Neural cell (in vitro differentiated cells): ENCODE data around the gene GRID1.

Source experiments
- EP300 ChIP-seq: fragments of 450-650 bp; conservative IDR thresholded peaks from 2 replicates; pipeline ENCODE4 v1.6.1; 2014; ENCODE audit warnings: antibody characterized with exemption, mild to moderate bottlenecking, moderate library complexity; ENCODE audit not compliant: poor library complexity, severe bottlenecking
- POLR2AphosphoS5 ChIP-seq: IDR thresholded peaks from 2 replicates; pipeline ENCODE4 v1.6.1; 2012
- REST ChIP-seq: IDR thresholded peaks from 2 replicates; pipeline ENCODE4 v1.6.1; 2012; ENCODE audit warnings: borderline replicate concordance
- TAF1 ChIP-seq: IDR thresholded peaks from 2 replicates; pipeline ENCODE4 v1.6.1; 2012; ENCODE audit warnings: low read depth
- TF ChIP-seq, protein P1 (sequence below): fragments of 450-650 bp; IDR thresholded peaks from 2 replicates; pipeline ENCODE4 v1.5.1; 2014; ENCODE audit warnings: antibody characterized with exemption, mild to moderate bottlenecking, moderate library complexity; ENCODE audit not compliant: poor library complexity, severe bottlenecking

- TF ChIP-seq, protein P1, sequence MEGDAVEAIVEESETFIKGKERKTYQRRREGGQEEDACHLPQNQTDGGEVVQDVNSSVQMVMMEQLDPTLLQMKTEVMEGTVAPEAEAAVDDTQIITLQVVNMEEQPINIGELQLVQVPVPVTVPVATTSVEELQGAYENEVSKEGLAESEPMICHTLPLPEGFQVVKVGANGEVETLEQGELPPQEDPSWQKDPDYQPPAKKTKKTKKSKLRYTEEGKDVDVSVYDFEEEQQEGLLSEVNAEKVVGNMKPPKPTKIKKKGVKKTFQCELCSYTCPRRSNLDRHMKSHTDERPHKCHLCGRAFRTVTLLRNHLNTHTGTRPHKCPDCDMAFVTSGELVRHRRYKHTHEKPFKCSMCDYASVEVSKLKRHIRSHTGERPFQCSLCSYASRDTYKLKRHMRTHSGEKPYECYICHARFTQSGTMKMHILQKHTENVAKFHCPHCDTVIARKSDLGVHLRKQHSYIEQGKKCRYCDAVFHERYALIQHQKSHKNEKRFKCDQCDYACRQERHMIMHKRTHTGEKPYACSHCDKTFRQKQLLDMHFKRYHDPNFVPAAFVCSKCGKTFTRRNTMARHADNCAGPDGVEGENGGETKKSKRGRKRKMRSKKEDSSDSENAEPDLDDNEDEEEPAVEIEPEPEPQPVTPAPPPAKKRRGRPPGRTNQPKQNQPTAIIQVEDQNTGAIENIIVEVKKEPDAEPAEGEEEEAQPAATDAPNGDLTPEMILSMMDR, result no peak
- TF ChIP-seq POLR2AphosphoS5 (no peak), EP300 (no peak), REST (no peak), TAF1 (no peak)
These were observed 32.9 kb upstream of the GRID1 start for GRCh38 chr10:86399514-86399878.
